WTC11 (cell line): ENCODE results near the gene ZNF428. TPM values are rescaled to one million over a fixed set of nuclear protein-coding genes. Genes with fewer than 3 reads are reported as not detected.

Experiments
- ATAC-seq: fragments of 200-7000 bp; cut with Tn5 transposase; 2 replicates; pipeline ENCODE4 v1.10.0; 2021; ENCODE audit warnings: mild to moderate bottlenecking, moderate library complexity
- CTCF ChIA-PET: fragments of 300-600 bp; sonication (Branson Sonifier 250); formaldehyde crosslinking; loops from one replicate; lab custom pipeline; 2021; ENCODE audit warnings: antibody characterized with exemption; lab: Charles Lee
- POLR2A ChIA-PET: fragments of 350-600 bp; sonication (Branson Sonifier 250); formaldehyde crosslinking; loops from one replicate; lab custom pipeline; 2021; ENCODE audit warnings: antibody characterized with exemption; lab: Charles Lee
- DNase-seq: peaks from one replicate; pipeline ENCODE4 v3.0.0; 2021; ENCODE audit warnings: low spot score
- H3K27ac Mint-ChIP-seq: 2 replicates; pipeline ENCODE4 v1.8.0; 2021; ENCODE audit warnings: mixed read lengths
- H3K27me3 Mint-ChIP-seq: 2 replicates; pipeline ENCODE4 v1.8.0; 2021; ENCODE audit warnings: low read depth, mild to moderate bottlenecking, moderate library complexity, mixed read lengths
- H3K36me3 Mint-ChIP-seq: 2 replicates; pipeline ENCODE4 v1.8.0; 2021; ENCODE audit warnings: mixed read lengths
- H3K4me1 Mint-ChIP-seq: 2 replicates; pipeline ENCODE4 v1.8.0; 2022; ENCODE audit warnings: mixed read lengths
- H3K4me3 Mint-ChIP-seq: 2 replicates; pipeline ENCODE4 v1.8.0; 2021; ENCODE audit warnings: mild to moderate bottlenecking, moderate library complexity, mixed read lengths
- H3K9me3 Mint-ChIP-seq: 2 replicates; pipeline ENCODE4 v1.8.0; 2021; ENCODE audit warnings: mixed read lengths
- CREB1 ChIP-seq: sonication (generic); formaldehyde crosslinking; IDR thresholded peaks from 2 replicates; pipeline ENCODE4 v1.8.0; 2023; ENCODE audit warnings: mild to moderate bottlenecking, missing genetic modification reagents
- CTCF ChIP-seq: fragments of 200-600 bp; IDR thresholded peaks from 2 replicates; pipeline ENCODE4 v1.8.0; 2022; ENCODE audit warnings: antibody characterized with exemption
- ETV6 ChIP-seq: sonication (generic); formaldehyde crosslinking; IDR thresholded peaks from 2 replicates; pipeline ENCODE4 v1.8.1; 2022; ENCODE audit warnings: mild to moderate bottlenecking, missing genetic modification reagents
- GTF2I ChIP-seq: fragments of 250-450 bp; sonication (Bioruptor Pico); conservative IDR thresholded peaks from 2 replicates; pipeline ENCODE4 v1.4.0; 2021; ENCODE audit warnings: mild to moderate bottlenecking
- HMGXB4 ChIP-seq: sonication (generic); formaldehyde crosslinking; IDR thresholded peaks from 2 replicates; pipeline ENCODE4 v1.8.1; 2023; ENCODE audit warnings: mild to moderate bottlenecking, moderate library complexity, missing genetic modification reagents
- KAT7 ChIP-seq: sonication (generic); formaldehyde crosslinking; IDR thresholded peaks from 2 replicates; pipeline ENCODE4 v1.8.1; 2023; ENCODE audit warnings: missing genetic modification reagents, mild to moderate bottlenecking, borderline replicate concordance
- MYBL2 ChIP-seq: sonication (generic); formaldehyde crosslinking; IDR thresholded peaks from 2 replicates; pipeline ENCODE4 v1.8.1; 2023; ENCODE audit warnings: mild to moderate bottlenecking, moderate library complexity, missing genetic modification reagents
- NFATC4 ChIP-seq: fragments of 250-450 bp; sonication (Bioruptor Pico); IDR thresholded peaks from 2 replicates; pipeline ENCODE4 v1.9.0; 2021; ENCODE audit warnings: mild to moderate bottlenecking
- NFE2L1 ChIP-seq: sonication (generic); formaldehyde crosslinking; IDR thresholded peaks from 2 replicates; pipeline ENCODE4 v1.8.1; 2023; ENCODE audit warnings: missing genetic modification reagents
- ZMAT4 ChIP-seq: fragments of 250-450 bp; sonication (Bioruptor Pico); IDR thresholded peaks from 2 replicates; pipeline ENCODE4 v1.9.0; 2021; ENCODE audit warnings: mild to moderate bottlenecking
- ZNF121 ChIP-seq: sonication (generic); formaldehyde crosslinking; IDR thresholded peaks from 2 replicates; pipeline ENCODE4 v1.8.0; 2023; ENCODE audit warnings: missing genetic modification reagents
- total RNA-seq: library from RNA; stranded (reverse); gene quantifications from 3 replicates; pipeline ENCODE4 v1.2.3, GENCODE V29; 2021
- TF ChIP-seq, protein P1 (sequence below): sonication (generic); formaldehyde crosslinking; IDR thresholded peaks from 2 replicates; pipeline ENCODE4 v1.8.1; 2023; ENCODE audit warnings: mild to moderate bottlenecking, missing genetic modification reagents, moderate library complexity
- TF ChIP-seq, protein P2 (sequence below): sonication (generic); formaldehyde crosslinking; IDR thresholded peaks from 2 replicates; pipeline ENCODE4 v1.8.1; 2022; ENCODE audit warnings: mild to moderate bottlenecking, moderate library complexity, missing genetic modification reagents

The ZNF428 gene
- total RNA-seq, 1 experiment from 2014 or later: 20.1 TPM

DNA sequence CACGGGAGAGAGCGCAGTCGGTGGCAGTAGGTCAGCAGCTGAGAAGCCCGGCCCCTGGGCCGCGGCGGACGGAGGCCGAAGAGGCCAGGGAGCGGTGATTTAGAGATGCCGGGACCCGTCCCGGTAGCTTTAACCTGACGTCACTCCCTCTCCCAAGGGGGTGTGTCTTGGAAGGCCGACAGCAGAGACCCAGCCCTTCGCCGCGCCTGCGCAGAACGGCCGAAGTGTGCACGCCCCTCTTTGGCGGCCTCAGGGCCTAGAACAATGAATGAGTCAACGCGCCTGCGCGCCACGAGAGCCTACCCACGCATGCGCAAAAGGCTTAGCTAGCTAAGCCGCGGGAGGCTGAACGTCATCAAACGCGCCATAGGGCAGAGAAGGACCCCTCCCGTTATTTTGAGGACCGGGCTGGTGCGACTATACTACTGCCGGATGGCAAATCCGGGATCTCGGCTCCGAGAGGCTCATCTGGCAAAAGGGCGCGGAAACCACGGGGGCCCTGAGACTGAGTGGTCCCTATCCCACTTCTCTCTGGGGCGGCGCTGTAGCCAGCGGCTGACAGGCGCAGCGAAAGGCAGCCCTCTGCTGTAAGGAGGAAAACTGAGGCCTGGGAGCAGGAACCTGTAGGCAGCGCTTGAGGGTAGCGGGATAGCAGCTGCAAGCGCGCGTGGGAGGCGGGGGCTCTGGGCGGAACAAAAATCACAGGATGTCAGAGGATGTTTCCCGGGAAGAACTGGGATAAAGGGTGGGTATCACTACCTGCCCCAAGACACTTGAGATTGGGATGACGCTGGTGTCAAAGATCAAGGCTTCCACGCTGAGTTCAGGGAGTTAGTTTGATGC is 23.2 kb downstream of the ZNF428 start, which contains the start of the genes IRGQ and ZNF576 (continued):
- TF ChIP-seq CREB1 (CRISPR knock-in tag) (peak; percentile 21; the same call in 1 of the 2 replicates), NFATC4 (CRISPR knock-in tag) (no peak), ZMAT4 (CRISPR knock-in tag) (0 out of 2 replicates have a peak, but pooled peaks have one; percentile 61), NFE2L1 (CRISPR knock-in tag) (0 out of 2 replicates have a peak, but pooled peaks have one; percentile 41)

GRCh38 chr19:43595605-43595998 is 23.8 kb downstream of the ZNF428 start:
- ATAC-seq: peak; percentile 1; the same call in 1 of the 2 replicates
- CTCF ChIA-PET: interaction anchor here (0.7 to 6.9 kb wide), 32 partner anchors 12 to 214 kb away, joined by 3 to 140 read pairs (median 4); partner anchors contain the start of genes PHLDB3, PINLYP, PLAUR and XRCC1
- POLR2A ChIA-PET: interaction anchor here (0.7 to 1.8 kb wide), 11 partner anchors 11 to 92 kb away, joined by 3 to 12 read pairs (median 4); partner anchors contain the start of genes PHLDB3 and XRCC1
- peaks cover 10% of the 10 kb centered on the region for H3K36me3 Mint-ChIP-seq
- TF ChIP-seq, protein P1, sequence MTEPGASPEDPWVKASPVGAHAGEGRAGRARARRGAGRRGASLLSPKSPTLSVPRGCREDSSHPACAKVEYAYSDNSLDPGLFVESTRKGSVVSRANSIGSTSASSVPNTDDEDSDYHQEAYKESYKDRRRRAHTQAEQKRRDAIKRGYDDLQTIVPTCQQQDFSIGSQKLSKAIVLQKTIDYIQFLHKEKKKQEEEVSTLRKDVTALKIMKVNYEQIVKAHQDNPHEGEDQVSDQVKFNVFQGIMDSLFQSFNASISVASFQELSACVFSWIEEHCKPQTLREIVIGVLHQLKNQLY: no peak
- TF ChIP-seq GTF2I (CRISPR knock-in tag): peak; percentile 82; the same call in 1 of the 2 replicates
- no peaks in the 10 kb centered on the region for H3K27me3 Mint-ChIP-seq
- peaks cover 17% of the 10 kb centered on the region for H3K4me1 Mint-ChIP-seq
- H3K9me3 Mint-ChIP-seq: no peaks in the 10 kb centered on the region
- H3K27ac Mint-ChIP-seq: peak overlapping the region; percentile 99
- no peak for DNase-seq
- peak overlapping the region; percentile 99 for H3K4me3 Mint-ChIP-seq

DNA sequence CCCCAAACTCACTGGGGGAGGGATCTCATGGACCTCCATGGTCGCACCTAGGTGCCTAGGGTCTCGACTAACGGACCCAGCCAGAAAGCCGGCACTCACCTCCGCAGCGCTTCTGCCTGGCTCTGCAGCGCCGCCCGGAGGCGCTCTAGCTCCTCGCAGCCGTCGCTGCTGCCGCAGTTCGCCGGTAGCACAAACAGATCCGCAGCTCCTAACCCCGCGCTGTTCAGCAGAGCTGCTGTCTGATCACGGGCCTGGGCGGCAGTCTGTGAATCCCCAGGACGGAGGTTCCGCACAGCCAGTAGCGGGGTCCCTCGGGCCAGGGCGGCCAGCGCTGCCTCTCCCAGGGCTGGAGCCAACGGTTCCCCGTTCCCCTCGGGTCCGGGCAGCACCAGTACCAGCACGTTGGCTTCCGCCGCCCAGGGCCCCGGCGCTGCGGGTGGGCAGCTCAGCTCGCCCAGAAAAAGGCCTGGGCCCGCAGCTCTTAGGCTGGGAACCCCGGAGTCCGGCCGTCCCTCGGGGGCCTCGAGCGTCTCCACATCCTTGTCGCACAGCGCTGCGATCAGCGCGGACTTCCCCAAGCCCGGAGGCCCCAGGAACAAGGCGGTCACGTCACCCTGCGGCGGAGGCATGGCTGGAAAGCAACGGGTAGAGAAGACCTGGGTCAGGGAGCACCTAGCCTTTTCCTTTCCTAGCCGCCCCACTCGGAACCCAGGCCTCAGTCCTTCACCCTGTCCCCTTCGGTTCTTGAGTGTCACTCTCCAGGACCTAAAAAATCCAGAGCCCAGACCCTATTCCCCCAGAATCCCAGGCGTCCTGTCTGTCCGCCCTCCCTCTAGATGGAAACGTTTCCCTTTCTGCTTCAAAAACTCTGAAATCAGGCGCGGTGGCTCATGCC is 24.5 kb downstream of the ZNF428 start:
- Mint-ChIP-seq H3K9me3 (no peaks in the 10 kb centered on the region), H3K4me3 (peak overlapping the region; percentile 99), H3K27ac (peak overlapping the region; percentile 99), H3K4me1 (peaks cover 17% of the 10 kb centered on the region), H3K27me3 (no peaks in the 10 kb centered on the region), H3K36me3 (peaks cover 10% of the 10 kb centered on the region)
- peak; percentile 81 for DNase-seq
- peak; percentile 66 for ATAC-seq
- ChIA-PET POLR2A (interaction anchor here (0.6 to 1.8 kb wide), 10 partner anchors 19 to 131 kb away, joined by 3 to 12 read pairs (median 4); partner anchors contain the start of gene XRCC1), CTCF (interaction anchor here (0.6 to 6.9 kb wide), 41 partner anchors 11 to 215 kb away, joined by 3 to 140 read pairs (median 4); partner anchors contain the start of genes PHLDB3, PINLYP, XRCC1 and ZNF428)
- peak; percentile 52; the same call in 1 of the 2 replicates for TF ChIP-seq ETV6
- peak; percentile 94 for TF ChIP-seq ZNF121 (CRISPR knock-in tag)
- 0 out of 2 replicates have a peak, but pooled peaks have one; percentile 43 for TF ChIP-seq HMGXB4
- TF ChIP-seq KAT7 (CRISPR knock-in tag): peak; percentile 78
- no peak for TF ChIP-seq CREB1 (CRISPR knock-in tag)
- 0 out of 2 replicates have a peak, but pooled peaks have one; percentile 42 for TF ChIP-seq MYBL2
- TF ChIP-seq NFATC4 (CRISPR knock-in tag): no peak
- TF ChIP-seq, protein P2, sequence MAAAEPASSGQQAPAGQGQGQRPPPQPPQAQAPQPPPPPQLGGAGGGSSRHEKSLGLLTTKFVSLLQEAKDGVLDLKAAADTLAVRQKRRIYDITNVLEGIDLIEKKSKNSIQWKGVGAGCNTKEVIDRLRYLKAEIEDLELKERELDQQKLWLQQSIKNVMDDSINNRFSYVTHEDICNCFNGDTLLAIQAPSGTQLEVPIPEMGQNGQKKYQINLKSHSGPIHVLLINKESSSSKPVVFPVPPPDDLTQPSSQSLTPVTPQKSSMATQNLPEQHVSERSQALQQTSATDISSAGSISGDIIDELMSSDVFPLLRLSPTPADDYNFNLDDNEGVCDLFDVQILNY (CRISPR knock-in tag): 0 out of 2 replicates have a peak, but pooled peaks have one; percentile 30
- TF ChIP-seq CTCF: peak; percentile 70
- TF ChIP-seq, all 79 proteins: peak for 7
